Measurements from ENCODE around the gene FAM234B. TPM values are rescaled to one million over a fixed set of nuclear protein-coding genes. Genes with fewer than 3 reads are reported as not detected.

Gene FAM234B
- total RNA-seq, 1 experiment from 2014 or later = 7.5 TPM

- TF ChIP-seq EZH2 (IDR thresholded peaks at IDR 0.05; ENCODE audit: low read depth) (no peak), CTCF (conservative IDR thresholded peaks at IDR 0.05) (no peak)
- no TSS peak for BruUV-seq (replicated peaks)
- POLR2A ChIA-PET (ENCODE audit: unreplicated experiment) = interaction anchor here (0.5 to 5.4 kb wide), 16 partner anchors 9 to 1852 kb away, joined by 3 to 50 read pairs (median 6); partner anchors contain the start of gene EMP1
- DNase-seq = peak in 1 of 2 experiments; percentile 34
- Histone ChIP-seq H3F3A (ENCODE audit: insufficient read depth, low read depth) (peaks cover 56% of the 10 kb centered on the region), H3K79me2 (ENCODE audit: low read depth) (peaks cover 7% of the 10 kb centered on the region; the same call in 1 of the 2 replicates), H3K9me2 (ENCODE audit: insufficient read depth) (no peaks in the 10 kb centered on the region), H3K4me2 (peak overlapping the region; percentile 95), H3K4me3 (peak overlapping the region; percentile 53; the same call in 1 of the 2 replicates), H2AFZ (no peak overlapping the region), H3K9me3 (ENCODE audit: insufficient read depth, low read depth) (no peaks in the 10 kb centered on the region), H3K27me3 (ENCODE audit: insufficient read depth, low read depth) (no peaks in the 10 kb centered on the region), H4K20me1 (ENCODE audit: insufficient read depth) (no peaks in the 10 kb centered on the region), H3K4me1 (replicated peaks; ENCODE audit: insufficient read depth) (peaks cover 74% of the 10 kb centered on the region), H3K36me3 (ENCODE audit: low read depth) (no peaks in the 10 kb centered on the region), H3K27ac (peak overlapping the region; percentile 97)
- intact Hi-C loops (cut with micrococcal nuclease; ENCODE audit: unreplicated experiment) = loop anchor here (2.0 to 10.0 kb wide), 5 partner anchors 205 to 1067 kb away; partner anchors contain the start of genes CDKN1B and GPRC5A
- CTCF ChIA-PET = interaction anchor here (0.5 to 2.1 kb wide), 4 partner anchors 36 to 79 kb away, joined by 3 to 12 read pairs (median 6); no protein-coding TSS in a partner anchor
Observed at GRCh38 chr12:13099844-13100604, 55.8 kb downstream of the FAM234B start.

DNA sequence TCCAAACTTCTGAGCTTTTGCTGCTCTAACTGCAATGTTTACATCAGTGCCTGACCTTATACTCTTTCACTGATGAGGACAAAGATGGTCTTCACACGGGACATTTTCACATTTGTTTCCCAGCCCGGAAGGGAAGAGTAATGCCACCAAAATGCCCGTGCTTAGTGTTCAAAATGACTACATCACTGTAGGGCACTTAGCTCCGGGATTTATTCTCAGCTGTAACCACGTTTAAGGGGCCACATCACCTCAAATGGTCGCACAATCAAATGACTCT lies 56.4 kb downstream of the FAM234B start:
- ChIA-PET POLR2A (ENCODE audit: unreplicated experiment) (interaction anchor here (0.5 to 5.4 kb wide), 9 partner anchors 8 to 1829 kb away, joined by 3 to 50 read pairs (median 6); partner anchors contain the start of gene EMP1), CTCF (interaction anchor here (0.8 to 1.4 kb wide), 3 partner anchors 63 to 111 kb away, joined by 3 to 8 read pairs (median 3); no protein-coding TSS in a partner anchor)
- Histone ChIP-seq H4K20me1 (ENCODE audit: insufficient read depth) (no peaks in the 10 kb centered on the region), H3F3A (ENCODE audit: insufficient read depth, low read depth) (peaks cover 56% of the 10 kb centered on the region), H3K27me3 (ENCODE audit: insufficient read depth, low read depth) (no peaks in the 10 kb centered on the region), H3K36me3 (ENCODE audit: low read depth) (no peaks in the 10 kb centered on the region), H3K4me1 (replicated peaks; ENCODE audit: insufficient read depth) (peaks cover 70% of the 10 kb centered on the region), H3K27ac (peak overlapping the region; percentile 97), H3K9me3 (ENCODE audit: insufficient read depth, low read depth) (no peaks in the 10 kb centered on the region), H3K4me3 (peak overlapping the region; percentile 53; the same call in 1 of the 2 replicates), H2AFZ (no peak overlapping the region), H3K79me2 (ENCODE audit: low read depth) (peaks cover 7% of the 10 kb centered on the region; the same call in 1 of the 2 replicates), H3K9me2 (ENCODE audit: insufficient read depth) (no peaks in the 10 kb centered on the region), H3K4me2 (peak overlapping the region; percentile 95)
- TSS peak; percentile 86 for BruUV-seq (replicated peaks)
- intact Hi-C loops (cut with micrococcal nuclease; ENCODE audit: unreplicated experiment) = no loop called here
- TF ChIP-seq CTCF (conservative IDR thresholded peaks at IDR 0.05) (no peak), EZH2 (IDR thresholded peaks at IDR 0.05; ENCODE audit: low read depth) (no peak)
- no peak for DNase-seq

DNA sequence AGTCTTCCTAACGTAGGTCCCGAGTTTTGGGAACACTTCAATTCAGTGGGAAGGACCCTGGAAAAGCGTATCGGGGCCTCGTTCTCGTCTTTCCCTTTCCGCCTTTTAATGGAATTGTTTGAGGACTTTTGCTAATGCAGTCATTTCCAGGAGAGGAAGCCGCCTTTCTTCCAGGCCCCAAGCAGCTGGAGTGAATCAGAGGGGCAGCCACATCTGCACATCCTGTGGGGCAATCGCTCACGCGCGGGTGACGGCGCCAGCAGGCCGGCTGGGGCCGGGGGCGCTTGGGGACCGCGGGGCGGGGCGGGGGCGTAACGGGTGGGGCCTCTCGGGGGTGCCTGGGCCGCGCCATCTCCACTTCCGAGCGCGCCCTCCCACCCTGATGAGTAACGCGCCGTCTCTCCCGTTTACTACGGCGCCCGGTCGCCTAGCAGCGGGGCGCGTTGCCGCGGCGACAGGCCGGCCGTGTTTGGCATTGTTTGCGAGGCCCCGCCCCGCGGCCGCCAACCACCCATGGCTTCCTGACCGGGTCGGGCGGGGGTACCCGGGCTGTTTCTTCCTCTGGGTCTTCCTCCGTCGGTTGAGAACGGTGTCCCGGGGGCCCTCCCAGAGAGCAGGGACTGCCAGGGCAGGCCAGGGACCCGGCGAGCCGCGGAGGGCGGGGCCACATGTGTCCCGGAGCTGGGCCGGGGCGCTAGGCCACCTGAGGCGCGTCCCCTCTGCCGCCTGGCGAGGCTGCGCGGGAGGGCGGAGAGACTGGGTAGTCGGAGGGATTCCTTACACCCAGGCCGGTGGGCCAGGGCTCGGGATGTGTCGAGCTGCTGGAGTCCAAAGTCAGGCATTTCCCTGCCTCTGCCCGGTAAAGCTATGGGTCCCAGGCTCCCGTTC lies 56.9 kb downstream of the FAM234B start:
- POLR2A ChIA-PET (ENCODE audit: unreplicated experiment) = interaction anchor here (0.5 to 5.4 kb wide), 14 partner anchors 8 to 1828 kb away, joined by 3 to 50 read pairs (median 6); partner anchors contain the start of gene EMP1
- intact Hi-C loops (cut with micrococcal nuclease; ENCODE audit: unreplicated experiment) = no loop called here
- H3K36me3 ChIP-seq (ENCODE audit: low read depth) = no peaks in the 10 kb centered on the region
- H3F3A ChIP-seq (ENCODE audit: insufficient read depth, low read depth) = peaks cover 56% of the 10 kb centered on the region
- no TSS peak for BruUV-seq (replicated peaks)
- no peak overlapping the region for H2AFZ ChIP-seq
- H3K27ac ChIP-seq = peak overlapping the region; percentile 97
- peaks cover 7% of the 10 kb centered on the region; the same call in 1 of the 2 replicates for H3K79me2 ChIP-seq (ENCODE audit: low read depth)
- no peaks in the 10 kb centered on the region for H3K9me3 ChIP-seq (ENCODE audit: insufficient read depth, low read depth)
- peak overlapping the region; percentile 95 for H3K4me2 ChIP-seq
- peak; percentile 87 to 99 for DNase-seq
- H4K20me1 ChIP-seq (ENCODE audit: insufficient read depth) = no peaks in the 10 kb centered on the region
- peak overlapping the region; percentile 70 for H3K4me3 ChIP-seq
- CTCF ChIA-PET = interaction anchor here (0.8 to 3.1 kb wide), 4 partner anchors 34 to 111 kb away, joined by 3 to 13 read pairs (median 6); no protein-coding TSS in a partner anchor
- no peaks in the 10 kb centered on the region for H3K9me2 ChIP-seq (ENCODE audit: insufficient read depth)
- H3K4me1 ChIP-seq (replicated peaks; ENCODE audit: insufficient read depth) = peaks cover 70% of the 10 kb centered on the region
- TF ChIP-seq EZH2 (IDR thresholded peaks at IDR 0.05; ENCODE audit: low read depth) (no peak), CTCF (conservative IDR thresholded peaks at IDR 0.05) (no peak)
- no peaks in the 10 kb centered on the region for H3K27me3 ChIP-seq (ENCODE audit: insufficient read depth, low read depth)
